ENCODE data around the gene ASAP2.

ASAP2 gene

GRCh38 chr2:9230051-9230802 lies 23.6 kb downstream of the ASAP2 start:
- no peak for DNase-seq (ENCODE audit: low read depth in 1 of 2, low spot score in 1 of 2)

- no peak for DNase-seq (ENCODE audit: low read depth in 1 of 2, low spot score in 1 of 2)
Measured at GRCh38 chr2:9230881-9231280, 24.3 kb downstream of the ASAP2 start.

GRCh38 chr2:9231291-9232165 lies 24.9 kb downstream of the ASAP2 start:
- DNase-seq (ENCODE audit: low read depth in 1 of 2, low spot score in 1 of 2), result no peak

- DNase-seq (ENCODE audit: low read depth in 1 of 2, low spot score in 1 of 2), result no peak
Measured at GRCh38 chr2:9232166-9232479, 25.5 kb downstream of the ASAP2 start.

- DNase-seq (ENCODE audit: low read depth in 1 of 2, low spot score in 1 of 2), result no peak
Measured at GRCh38 chr2:9232886-9233285, 26.3 kb downstream of the ASAP2 start.

GRCh38 chr2:9234680-9235146 lies 28.1 kb downstream of the ASAP2 start:
- DNase-seq (ENCODE audit: low read depth in 1 of 2, low spot score in 1 of 2), result no peak

GRCh38 chr2:9235147-9236044 lies 28.8 kb downstream of the ASAP2 start:
- no peak for DNase-seq (ENCODE audit: low read depth in 1 of 2, low spot score in 1 of 2)

GRCh38 chr2:9236045-9236344 lies 29.4 kb downstream of the ASAP2 start:
- no peak for DNase-seq (ENCODE audit: low read depth in 1 of 2, low spot score in 1 of 2)

GRCh38 chr2:9236867-9237266 lies 30.3 kb downstream of the ASAP2 start:
- DNase-seq (ENCODE audit: low read depth in 1 of 2, low spot score in 1 of 2), result no peak

GRCh38 chr2:9237831-9238230 lies 31.2 kb downstream of the ASAP2 start:
- DNase-seq (ENCODE audit: low read depth in 1 of 2, low spot score in 1 of 2), result no peak

GRCh38 chr2:9238591-9239326 lies 32.1 kb downstream of the ASAP2 start:
- no peak for DNase-seq (ENCODE audit: low read depth in 1 of 2, low spot score in 1 of 2)

GRCh38 chr2:9239616-9240015 lies 33.0 kb downstream of the ASAP2 start:
- DNase-seq (ENCODE audit: low read depth in 1 of 2, low spot score in 1 of 2), result no peak

- no peak for DNase-seq (ENCODE audit: low read depth in 1 of 2, low spot score in 1 of 2)
Measured at GRCh38 chr2:9240745-9241144, 34.1 kb downstream of the ASAP2 start.

GRCh38 chr2:9241233-9241632 lies 34.6 kb downstream of the ASAP2 start:
- DNase-seq (ENCODE audit: low read depth in 1 of 2, low spot score in 1 of 2), result no peak

- DNase-seq (ENCODE audit: low read depth in 1 of 2, low spot score in 1 of 2), result no peak
Measured at GRCh38 chr2:9243357-9243756, 36.7 kb downstream of the ASAP2 start.

- no peak for DNase-seq (ENCODE audit: low read depth in 1 of 2, low spot score in 1 of 2)
Measured at GRCh38 chr2:9244985-9245544, 38.5 kb downstream of the ASAP2 start.

GRCh38 chr2:9247177-9247576 lies 40.6 kb downstream of the ASAP2 start:
- DNase-seq (ENCODE audit: low read depth in 1 of 2, low spot score in 1 of 2), result no peak

- no peak for DNase-seq (ENCODE audit: low read depth in 1 of 2, low spot score in 1 of 2)
Measured at GRCh38 chr2:9247786-9248185, 41.2 kb downstream of the ASAP2 start.

GRCh38 chr2:9248363-9248762 lies 41.8 kb downstream of the ASAP2 start:
- no peak for DNase-seq (ENCODE audit: low read depth in 1 of 2, low spot score in 1 of 2)

GRCh38 chr2:9249020-9249800 lies 42.6 kb downstream of the ASAP2 start:
- DNase-seq (ENCODE audit: low read depth in 1 of 2, low spot score in 1 of 2), result no peak

Data from activated CD4-positive, alpha-beta T cell treated with anti-CD3 and anti-CD28 coated beads, Interleukin-2, amount 50 U/mL, for 24 hours (primary cell).